Measurements from ENCODE around the gene STX8.

STX8 gene

GRCh38 chr17:9209781-9210370, 365.7 kb downstream of the STX8 start:
- DNase-seq (ENCODE audit: low read depth in 2 of 2): no peak

- no peak for DNase-seq (ENCODE audit: low read depth in 2 of 2)
Measured at GRCh38 chr17:9209347-9209746, 366.3 kb downstream of the STX8 start.

GRCh38 chr17:9208381-9209105, 367.1 kb downstream of the STX8 start:
- no peak for DNase-seq (ENCODE audit: low read depth in 2 of 2)

GRCh38 chr17:9206741-9207332, 368.8 kb downstream of the STX8 start:
- no peak for DNase-seq (ENCODE audit: low read depth in 2 of 2)

- no peak for DNase-seq (ENCODE audit: low read depth in 2 of 2)
Measured at GRCh38 chr17:9206410-9206703, 369.3 kb downstream of the STX8 start.

- DNase-seq (ENCODE audit: low read depth in 2 of 2): no peak
Measured at GRCh38 chr17:9205520-9206409, 369.9 kb downstream of the STX8 start.

GRCh38 chr17:9204637-9205329, 370.8 kb downstream of the STX8 start:
- DNase-seq (ENCODE audit: low read depth in 2 of 2): no peak

GRCh38 chr17:9203771-9204425, 371.7 kb downstream of the STX8 start:
- DNase-seq (ENCODE audit: low read depth in 2 of 2): no peak

- peak in 1 of 2 experiments; percentile 12 for DNase-seq (ENCODE audit: low read depth in 2 of 2)
Measured at GRCh38 chr17:9202532-9202931, 373.1 kb downstream of the STX8 start.

- no peak for DNase-seq (ENCODE audit: low read depth in 2 of 2)
Measured at GRCh38 chr17:9200699-9201359, 374.8 kb downstream of the STX8 start.

All from fibroblast of skin of left quadriceps (primary cell).